Measurements from ENCODE around the gene HCN2. TPM values are rescaled to one million over a fixed set of nuclear protein-coding genes. Genes with fewer than 3 reads are reported as not detected.

Gene HCN2
- total RNA-seq, 1 experiment from 2014 or later: 0.04 TPM

- Histone ChIP-seq H3K9me2 (replicated peaks; ENCODE audit: low read length) (no peaks in the 10 kb centered on the region), H2AFZ (ENCODE audit: low read length) (no peak overlapping the region), H3F3A (ENCODE audit: low read length, unreplicated experiment) (no peaks in the 10 kb centered on the region), H3K4me2 (ENCODE audit: low read length) (no peak overlapping the region), H3K27ac (ENCODE audit: low read length) (no peak overlapping the region), H3K79me2 (ENCODE audit: low read length) (no peaks in the 10 kb centered on the region), H3K4me3 (ENCODE audit: low read length) (no peak overlapping the region), H3K4me1 (ENCODE audit: insufficient read depth, low read length) (no peaks in the 10 kb centered on the region), H3K9ac (ENCODE audit: low read length) (no peak overlapping the region), H3K27me3 (ENCODE audit: low read length) (no peaks in the 10 kb centered on the region), H3K9me3 (ENCODE audit: low read length) (no peaks in the 10 kb centered on the region), H3K36me3 (ENCODE audit: low read depth, low read length) (no peaks in the 10 kb centered on the region), H4K20me1 (ENCODE audit: low read length) (no peaks in the 10 kb centered on the region)
- ChIA-PET CTCF (no interaction called here), POLR2A (ENCODE audit: unreplicated experiment) (no interaction called here)
- BruUV-seq (replicated peaks): no TSS peak
- ATAC-seq (no peak), DNase-seq (no peak)
- intact Hi-C loops (cut with micrococcal nuclease): no loop called here
- TF ChIP-seq EZH2 (IDR thresholded peaks at IDR 0.05; ENCODE audit: low read length, unreplicated experiment) (no peak), EZH2phosphoT487 (IDR thresholded peaks at IDR 0.05; ENCODE audit: borderline replicate concordance, low read length) (no peak)
- TF ChIP-seq, protein P1, sequence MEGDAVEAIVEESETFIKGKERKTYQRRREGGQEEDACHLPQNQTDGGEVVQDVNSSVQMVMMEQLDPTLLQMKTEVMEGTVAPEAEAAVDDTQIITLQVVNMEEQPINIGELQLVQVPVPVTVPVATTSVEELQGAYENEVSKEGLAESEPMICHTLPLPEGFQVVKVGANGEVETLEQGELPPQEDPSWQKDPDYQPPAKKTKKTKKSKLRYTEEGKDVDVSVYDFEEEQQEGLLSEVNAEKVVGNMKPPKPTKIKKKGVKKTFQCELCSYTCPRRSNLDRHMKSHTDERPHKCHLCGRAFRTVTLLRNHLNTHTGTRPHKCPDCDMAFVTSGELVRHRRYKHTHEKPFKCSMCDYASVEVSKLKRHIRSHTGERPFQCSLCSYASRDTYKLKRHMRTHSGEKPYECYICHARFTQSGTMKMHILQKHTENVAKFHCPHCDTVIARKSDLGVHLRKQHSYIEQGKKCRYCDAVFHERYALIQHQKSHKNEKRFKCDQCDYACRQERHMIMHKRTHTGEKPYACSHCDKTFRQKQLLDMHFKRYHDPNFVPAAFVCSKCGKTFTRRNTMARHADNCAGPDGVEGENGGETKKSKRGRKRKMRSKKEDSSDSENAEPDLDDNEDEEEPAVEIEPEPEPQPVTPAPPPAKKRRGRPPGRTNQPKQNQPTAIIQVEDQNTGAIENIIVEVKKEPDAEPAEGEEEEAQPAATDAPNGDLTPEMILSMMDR (conservative IDR thresholded peaks at IDR 0.05; ENCODE audit: low read depth, low read length): no peak
Measured at GRCh38 chr19:643736-644135, 54.1 kb downstream of the HCN2 start.

DNA sequence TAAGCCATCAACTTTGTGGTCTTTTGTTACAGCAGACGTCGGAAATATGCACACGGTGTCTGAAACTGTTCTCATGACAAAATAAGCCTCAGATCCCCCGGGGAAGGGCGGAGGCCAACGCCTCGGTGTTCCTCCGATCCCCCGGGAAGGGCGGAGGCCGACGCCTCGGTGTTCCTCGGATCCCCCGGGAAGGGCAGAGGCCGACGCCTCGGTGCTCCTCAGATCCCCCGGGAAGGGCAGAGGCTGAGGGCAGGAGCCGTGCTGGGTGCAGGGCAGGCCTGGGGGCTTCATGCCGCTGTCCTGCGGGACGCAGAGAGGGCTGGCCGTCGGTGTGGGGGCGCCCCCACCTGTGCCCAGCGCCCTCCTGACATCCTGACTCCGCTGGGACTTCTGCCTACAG lies 54.7 kb downstream of the HCN2 start:
- ChIA-PET POLR2A (ENCODE audit: unreplicated experiment) (no interaction called here), CTCF (no interaction called here)
- Histone ChIP-seq H3K4me3 (ENCODE audit: low read length) (no peak overlapping the region), H4K20me1 (ENCODE audit: low read length) (no peaks in the 10 kb centered on the region), H3K27me3 (ENCODE audit: low read length) (no peaks in the 10 kb centered on the region), H2AFZ (ENCODE audit: low read length) (no peak overlapping the region), H3K9me2 (replicated peaks; ENCODE audit: low read length) (no peaks in the 10 kb centered on the region), H3K36me3 (ENCODE audit: low read depth, low read length) (no peaks in the 10 kb centered on the region), H3K27ac (ENCODE audit: low read length) (no peak overlapping the region), H3F3A (ENCODE audit: low read length, unreplicated experiment) (no peaks in the 10 kb centered on the region), H3K4me2 (ENCODE audit: low read length) (no peak overlapping the region), H3K79me2 (ENCODE audit: low read length) (no peaks in the 10 kb centered on the region), H3K9ac (ENCODE audit: low read length) (no peak overlapping the region), H3K9me3 (ENCODE audit: low read length) (no peaks in the 10 kb centered on the region), H3K4me1 (ENCODE audit: insufficient read depth, low read length) (no peaks in the 10 kb centered on the region)
- intact Hi-C loops (cut with micrococcal nuclease): no loop called here
- TF ChIP-seq EZH2 (IDR thresholded peaks at IDR 0.05; ENCODE audit: low read length, unreplicated experiment): no peak
- TF ChIP-seq EZH2phosphoT487 (IDR thresholded peaks at IDR 0.05; ENCODE audit: borderline replicate concordance, low read length): no peak
- TF ChIP-seq, protein P1 (conservative IDR thresholded peaks at IDR 0.05; ENCODE audit: low read depth, low read length): no peak
- DNase-seq (no peak), ATAC-seq (no peak)
- BruUV-seq (replicated peaks): no TSS peak

DNA sequence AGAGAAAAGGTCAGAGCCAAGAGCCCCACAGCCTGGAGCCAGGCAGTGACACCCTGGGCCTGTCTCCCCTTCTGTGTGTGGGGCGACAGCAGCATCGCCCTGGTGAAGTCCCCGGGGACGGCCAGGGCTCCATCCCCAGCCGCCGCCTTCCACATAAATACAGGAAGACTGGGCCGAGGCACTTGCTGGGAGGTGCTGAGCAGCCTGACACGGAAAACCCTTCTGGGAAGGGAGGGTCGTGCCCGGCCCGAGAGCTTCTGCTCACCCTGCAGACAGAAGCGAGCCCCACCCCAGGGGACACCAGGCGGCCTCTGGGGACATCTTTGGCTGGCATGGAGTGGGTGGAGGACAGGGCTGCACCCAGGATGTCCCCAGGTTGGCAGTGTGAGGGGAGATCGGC lies 55.1 kb downstream of the HCN2 start:
- ChIA-PET POLR2A (ENCODE audit: unreplicated experiment) (no interaction called here), CTCF (no interaction called here)
- Histone ChIP-seq H3F3A (ENCODE audit: low read length, unreplicated experiment) (no peaks in the 10 kb centered on the region), H3K4me2 (ENCODE audit: low read length) (no peak overlapping the region), H3K36me3 (ENCODE audit: low read depth, low read length) (no peaks in the 10 kb centered on the region), H3K27ac (ENCODE audit: low read length) (no peak overlapping the region), H4K20me1 (ENCODE audit: low read length) (no peaks in the 10 kb centered on the region), H3K4me3 (ENCODE audit: low read length) (no peak overlapping the region), H2AFZ (ENCODE audit: low read length) (no peak overlapping the region), H3K27me3 (ENCODE audit: low read length) (no peaks in the 10 kb centered on the region), H3K9ac (ENCODE audit: low read length) (no peak overlapping the region), H3K79me2 (ENCODE audit: low read length) (no peaks in the 10 kb centered on the region), H3K9me2 (replicated peaks; ENCODE audit: low read length) (no peaks in the 10 kb centered on the region), H3K9me3 (ENCODE audit: low read length) (no peaks in the 10 kb centered on the region), H3K4me1 (ENCODE audit: insufficient read depth, low read length) (no peaks in the 10 kb centered on the region)
- TF ChIP-seq, protein P1 (conservative IDR thresholded peaks at IDR 0.05; ENCODE audit: low read depth, low read length): no peak
- TF ChIP-seq EZH2phosphoT487 (IDR thresholded peaks at IDR 0.05; ENCODE audit: borderline replicate concordance, low read length) (no peak), EZH2 (IDR thresholded peaks at IDR 0.05; ENCODE audit: low read length, unreplicated experiment) (no peak)
- ATAC-seq: no peak
- BruUV-seq (replicated peaks): no TSS peak
- DNase-seq: no peak
- intact Hi-C loops (cut with micrococcal nuclease): no loop called here
